ENCODE data around the gene PHF1.

DNA sequence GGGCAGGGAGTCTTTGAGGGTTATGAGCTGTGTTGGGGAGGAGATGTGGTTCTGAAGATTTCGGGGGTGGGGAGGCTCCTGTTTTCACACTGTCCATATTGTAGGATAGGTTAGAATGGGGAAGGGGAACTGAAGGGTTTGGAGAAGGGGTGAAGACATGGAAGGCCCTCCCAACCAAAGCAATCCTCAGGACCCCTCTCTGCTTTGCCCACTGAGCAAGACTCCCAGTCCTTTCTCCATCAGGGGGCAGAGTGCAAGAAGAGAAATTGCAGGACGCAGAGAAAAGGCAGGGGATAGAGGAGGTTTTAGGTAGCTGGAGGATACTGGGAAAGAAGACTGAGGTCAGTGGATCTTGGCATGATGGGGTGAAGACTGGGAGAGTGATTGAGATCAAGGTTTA is 13.0 kb downstream of the PHF1 start:
- TF ChIP-seq, protein P1, sequence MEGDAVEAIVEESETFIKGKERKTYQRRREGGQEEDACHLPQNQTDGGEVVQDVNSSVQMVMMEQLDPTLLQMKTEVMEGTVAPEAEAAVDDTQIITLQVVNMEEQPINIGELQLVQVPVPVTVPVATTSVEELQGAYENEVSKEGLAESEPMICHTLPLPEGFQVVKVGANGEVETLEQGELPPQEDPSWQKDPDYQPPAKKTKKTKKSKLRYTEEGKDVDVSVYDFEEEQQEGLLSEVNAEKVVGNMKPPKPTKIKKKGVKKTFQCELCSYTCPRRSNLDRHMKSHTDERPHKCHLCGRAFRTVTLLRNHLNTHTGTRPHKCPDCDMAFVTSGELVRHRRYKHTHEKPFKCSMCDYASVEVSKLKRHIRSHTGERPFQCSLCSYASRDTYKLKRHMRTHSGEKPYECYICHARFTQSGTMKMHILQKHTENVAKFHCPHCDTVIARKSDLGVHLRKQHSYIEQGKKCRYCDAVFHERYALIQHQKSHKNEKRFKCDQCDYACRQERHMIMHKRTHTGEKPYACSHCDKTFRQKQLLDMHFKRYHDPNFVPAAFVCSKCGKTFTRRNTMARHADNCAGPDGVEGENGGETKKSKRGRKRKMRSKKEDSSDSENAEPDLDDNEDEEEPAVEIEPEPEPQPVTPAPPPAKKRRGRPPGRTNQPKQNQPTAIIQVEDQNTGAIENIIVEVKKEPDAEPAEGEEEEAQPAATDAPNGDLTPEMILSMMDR (IDR thresholded peaks at IDR 0.05), result no peak
- no peak for TF ChIP-seq POLR2A (IDR thresholded peaks at IDR 0.05)

All from esophagus squamous epithelium (tissue), 4 donors.